HepG2 (cell line): Measurements from ENCODE around the gene TLE5. TPM values are rescaled to one million over a fixed set of nuclear protein-coding genes. Genes with fewer than 3 reads are reported as not detected.

Experiments used
- ATAC-seq: fragments of 200-7000 bp; cut with Tn5 transposase; 3 replicates; pipeline ENCODE4 v1.9.1; 2020; ENCODE audit warnings: mild to moderate bottlenecking, moderate library complexity
- BruUV-seq: library from RNA; stranded (reverse); fragments of 400-500 nt; replicated peaks from 2 replicates; lab custom pipeline; 2021; lab: Mats Ljungman, UMichigan
- CTCF ChIA-PET: fragments of 300-600 bp; formaldehyde crosslinking; extraction: SDS; loops from one replicate; lab custom pipeline; 2021; ENCODE audit warnings: low total read pairs, inconsistent platforms, low intra/inter-chr PET ratio; lab: Yijun Ruan, JAX
- POLR2A ChIA-PET: fragments of 350-600 bp; sonication (Branson Sonifier 250); formaldehyde crosslinking; loops from one replicate; lab custom pipeline; 2020; ENCODE audit warnings: antibody characterized with exemption, inconsistent platforms; lab: Yijun Ruan, JAX
- DNase-seq: peaks from one replicate; pipeline ENCODE4 v3.0.0-alpha.2; 2015; ENCODE audit warnings: low spot score
- FAIRE-seq: peaks from 3 replicates; lab custom pipeline; 2011; peaks lifted over from hg19 to GRCh38; lab: Jason Lieb, UNC
- H2AFZ ChIP-seq: one replicate; pipeline ENCODE4 v1.6.1; 2011; ENCODE audit warnings: low read length, inconsistent platforms
- H3K27ac ChIP-seq: fragments of 300-600 bp; 3 replicates; pipeline ENCODE4 v1.8.0; 2011; ENCODE audit warnings: mixed run types, mild to moderate bottlenecking, mixed read lengths, low read length, inconsistent platforms; ENCODE audit not compliant: insufficient read depth; ENCODE audit errors: extremely low read length
- H3K27me3 ChIP-seq, 2 experiments: fragments of 200-600 bp in 1 of 2; 2 replicates in 1 of 2; 3 replicates in 1 of 2; pipeline versions ENCODE4 v1.6.0 to v1.8.0; 2011; ENCODE audit warnings: low read length in 2 of 2, mild to moderate bottlenecking in 2 of 2, moderate library complexity in 2 of 2, inconsistent platforms in 1 of 2; ENCODE audit not compliant: insufficient read depth in 2 of 2, control insufficient read depth in 1 of 2
- H3K36me3 ChIP-seq, 2 experiments: fragments of 200-600 bp in 1 of 2; replicated peaks in 1 of 2; 2 replicates in 1 of 2; 3 replicates in 1 of 2; pipeline versions ENCODE4 v1.5.1 to v1.8.0; 2011; ENCODE audit warnings: low read length in 2 of 2, inconsistent platforms in 1 of 2; ENCODE audit not compliant: insufficient read depth in 2 of 2, control insufficient read depth in 1 of 2
- H3K4me1 ChIP-seq: 2 replicates; pipeline ENCODE4 v1.5.1; 2012; ENCODE audit warnings: low read length, inconsistent platforms; ENCODE audit not compliant: insufficient read depth
- H3K4me2 ChIP-seq: 2 replicates; pipeline ENCODE4 v1.6.0; 2011; ENCODE audit warnings: low read depth, low read length, inconsistent platforms
- H3K4me3 ChIP-seq, 3 experiments: fragments of 200-600 bp in 1 of 3; sonication (generic), shearing (Covaris generic) in 1 of 3; replicated peaks in 1 of 3; 2 replicates each; pipeline ENCODE4 v1.5.1; 2011 to 2016; ENCODE audit warnings: low read length in 3 of 3, inconsistent platforms in 2 of 3, low read depth in 2 of 3, mild to moderate bottlenecking in 2 of 3, control low read depth in 1 of 3, mixed read lengths in 1 of 3; ENCODE audit not compliant: insufficient read depth in 1 of 3
- H3K79me2 ChIP-seq: one replicate; pipeline ENCODE4 v1.6.1; 2011; ENCODE audit warnings: low read length, inconsistent platforms; ENCODE audit not compliant: insufficient read depth
- H3K9ac ChIP-seq: 2 replicates; pipeline ENCODE4 v1.6.0; 2011; ENCODE audit warnings: mild to moderate bottlenecking, low read depth, low read length, inconsistent platforms; ENCODE audit not compliant: insufficient read depth
- H3K9me3 ChIP-seq: 2 replicates; pipeline ENCODE4 v1.5.1; 2012; ENCODE audit warnings: mild to moderate bottlenecking, low read length
- H4K20me1 ChIP-seq: 2 replicates; pipeline ENCODE4 v1.6.0; 2011; ENCODE audit warnings: inconsistent platforms, mild to moderate bottlenecking, low read length, moderate library complexity; ENCODE audit not compliant: insufficient read depth
- AGO2 ChIP-seq: fragments of 200-400 bp; formaldehyde crosslinking; optimal IDR thresholded peaks from 2 replicates; pipeline ENCODE3; 2017; ENCODE audit warnings: mild to moderate bottlenecking, low read depth, low read length, moderate library complexity
- GABPB1 ChIP-seq: IDR thresholded peaks from 2 replicates; pipeline ENCODE4 v1.6.1; 2016; ENCODE audit warnings: mild to moderate bottlenecking, missing genetic modification reagents, moderate library complexity, missing compliant biosample characterization
- HOXA5 ChIP-seq: sonication (generic); formaldehyde crosslinking; IDR thresholded peaks from 2 replicates; pipeline ENCODE4 v1.4.0; 2020; ENCODE audit warnings: missing genetic modification reagents
- MXD3 ChIP-seq: IDR thresholded peaks from 2 replicates; pipeline ENCODE4 v1.6.1; 2016; ENCODE audit warnings: mild to moderate bottlenecking, missing biosample characterization, missing genetic modification reagents
- SALL1 ChIP-seq: sonication (generic); formaldehyde crosslinking; IDR thresholded peaks from 2 replicates; pipeline ENCODE4 v1.8.0; 2022; ENCODE audit warnings: mild to moderate bottlenecking, missing genetic modification reagents
- SRSF1 ChIP-seq: fragments of 200-400 bp; formaldehyde crosslinking; optimal IDR thresholded peaks from 2 replicates; pipeline ENCODE3; 2017; ENCODE audit warnings: mild to moderate bottlenecking, low read depth, low read length, moderate library complexity
- TBX2 ChIP-seq: sonication (generic); formaldehyde crosslinking; IDR thresholded peaks from 2 replicates; pipeline ENCODE4 v1.5.0; 2020; ENCODE audit warnings: missing genetic modification reagents, mild to moderate bottlenecking, borderline replicate concordance
- TEAD3 ChIP-seq: optimal IDR thresholded peaks from 2 replicates; pipeline ENCODE3; 2016; ENCODE audit warnings: borderline replicate concordance
- TMF1 ChIP-seq: sonication (generic); formaldehyde crosslinking; IDR thresholded peaks from 2 replicates; pipeline ENCODE4 v1.8.1; 2022; ENCODE audit warnings: low read depth, missing genetic modification reagents
- YY1 ChIP-seq: IDR thresholded peaks from 2 replicates; pipeline ENCODE4 v1.6.1; 2011; ENCODE audit warnings: low read length, low read depth, moderate library complexity, mild to moderate bottlenecking; ENCODE audit not compliant: insufficient read depth, insufficient replicate concordance
- ZBTB38 ChIP-seq: sonication (generic); formaldehyde crosslinking; IDR thresholded peaks from 2 replicates; pipeline ENCODE4 v1.5.1; 2020; ENCODE audit warnings: mild to moderate bottlenecking, missing genetic modification reagents
- ZNF605 ChIP-seq: sonication (generic); formaldehyde crosslinking; IDR thresholded peaks from 2 replicates; pipeline ENCODE4 v1.8.0; 2022; ENCODE audit warnings: mild to moderate bottlenecking, missing genetic modification reagents
- ZNF629 ChIP-seq: sonication (generic); formaldehyde crosslinking; conservative IDR thresholded peaks from 2 replicates; pipeline ENCODE4 v1.5.0; 2020; ENCODE audit warnings: missing genetic modification reagents
- ZNF768 ChIP-seq: sonication (generic); formaldehyde crosslinking; IDR thresholded peaks from 2 replicates; pipeline ENCODE4 v1.4.0; 2020; ENCODE audit warnings: missing genetic modification reagents
- WGBS: methylation state at CpG from one replicate; pipeline ENCODE4 v1.1.6; 2017; ENCODE audit warnings: low lambda C conversion rate; 5-methylcytosine and 5-hydroxymethylcytosine counted together
- in situ Hi-C: cut with HindIII; loops from 2 replicates; pipeline ENCODE4 v1.10.0; 2017; ENCODE audit warnings: low pct_unique_long_range_greater_than_20kb; ENCODE audit not compliant: extremely low pct_ligation_motif_present
- intact Hi-C: fragments of 100-400 bp; cut with micrococcal nuclease; formaldehyde crosslinking; loops from one replicate; pipeline ENCODE4 v1.10.0; 2022; ENCODE audit not compliant: unreplicated experiment
- polyA plus RNA-seq, 8 experiments: library from polyadenylated mRNA; depleted of rRNA in 3 of 8; stranded (reverse) in 7 of 8; unstranded in 1 of 8; fragments of >200 nt; fragmentation: Illumina TruSeq in 4 of 8; extraction: Trizol in 4 of 8; gene quantifications; 2 replicates each; pipeline versions ENCODE4 v1.2.1 to v1.2.3, GENCODE V29; 2011 to 2016; ENCODE audit warnings: low read depth in 4 of 8, missing spikeins in 1 of 8, mixed read lengths in 1 of 8; ENCODE audit not compliant: insufficient read depth in 1 of 8
- total RNA-seq, 5 experiments: library from RNA; depleted of rRNA; stranded (reverse); fragments of >200 nt; fragmentation: Illumina TruSeq; extraction: Trizol; gene quantifications; 2 replicates each; pipeline ENCODE4 v1.2.3, GENCODE V29; 2016; ENCODE audit warnings: low read depth in 1 of 5

Gene TLE5
- total and polyA plus RNA-seq, 2 of the 13 experiments (the other 11 are each of a cell fraction or from before 2014, with no cell fraction given), result 62.8 to 189 TPM

GRCh38 chr19:3061182-3062161 lies 823 bp downstream of the TLE5 start (continued):
- TF ChIP-seq TBX2 (CRISPR knock-in tag), result 0 out of 2 replicates have a peak, but pooled peaks have one; percentile 14
- peak; percentile 59; the same call in 1 of the 2 replicates for TF ChIP-seq ZBTB38
- peak; percentile 56 for TF ChIP-seq AGO2
- TF ChIP-seq SRSF1, result peak; percentile 96
- TF ChIP-seq GABPB1 (CRISPR knock-in tag), result peak; percentile 29; the same call in 1 of the 2 replicates
- peak; percentile 31; the same call in 1 of the 2 replicates for TF ChIP-seq SALL1 (CRISPR knock-in tag)
- TF ChIP-seq TMF1, result no peak
- TF ChIP-seq MXD3 (CRISPR knock-in tag), result peak; percentile 25; the same call in 1 of the 2 replicates
- TF ChIP-seq HOXA5, result no peak
- TF ChIP-seq TEAD3 (CRISPR knock-in tag), result peak; percentile 25
- TF ChIP-seq ZNF768 (CRISPR knock-in tag), result 0 out of 2 replicates have a peak, but pooled peaks have one; percentile 5
- TF ChIP-seq YY1, result peak; percentile 1
- TF ChIP-seq, all 625 proteins: peak for 29

- Histone ChIP-seq H3K4me3 (peak overlapping the region; percentile 16 to 70 (median 57); a peak in 3 of 6 replicates), H4K20me1 (no peaks in the 10 kb centered on the region), H3K79me2 (peaks cover 5% of the 10 kb centered on the region), H3K4me1 (peaks cover 40% of the 10 kb centered on the region), H3K27ac (no peak overlapping the region), H2AFZ (no peak overlapping the region), H3K27me3 (no peaks in the 10 kb centered on the region), H3K9me3 (no peaks in the 10 kb centered on the region), H3K36me3 (peaks cover 6 to 31% of the 10 kb centered on the region in 2 experiments), H3K4me2 (peak overlapping the region; percentile 68), H3K9ac (0 out of 2 replicates have a peak overlapping the region, but pooled peaks have one; percentile 68)
- 99% methylated on average over 4 of the region's 4 CpGs for WGBS
- CTCF ChIA-PET, result no interaction called here
- FAIRE-seq (no peak), ATAC-seq (no peak), DNase-seq (no peak)
- BruUV-seq, result no TSS peak
- intact Hi-C loops, result no loop called here
- in situ Hi-C loops, result no loop called here
- POLR2A ChIA-PET, result interaction anchor here (0.6 to 2.2 kb wide), 3 partner anchors 8 to 36 kb away, joined by 3 to 9 read pairs (median 6); no protein-coding TSS in a partner anchor
- TF ChIP-seq ZNF629 (CRISPR knock-in tag) (peak; percentile 82), ZNF605 (CRISPR knock-in tag) (no peak)
These were observed 1.5 kb downstream of the TLE5 start for GRCh38 chr19:3060857-3061181.
